CD4-positive, alpha-beta T cell treated with Interferon gamma for 1 hour (primary cell): ENCODE results near the gene KAT6B.
A peak's percentile ranks its signal among the peaks of the same experiment; 100 is the strongest.

Experiments used
- DNase-seq: peaks from one replicate; pipeline ENCODE4 v3.0.0-alpha.2; 2020

KAT6B gene

DNA sequence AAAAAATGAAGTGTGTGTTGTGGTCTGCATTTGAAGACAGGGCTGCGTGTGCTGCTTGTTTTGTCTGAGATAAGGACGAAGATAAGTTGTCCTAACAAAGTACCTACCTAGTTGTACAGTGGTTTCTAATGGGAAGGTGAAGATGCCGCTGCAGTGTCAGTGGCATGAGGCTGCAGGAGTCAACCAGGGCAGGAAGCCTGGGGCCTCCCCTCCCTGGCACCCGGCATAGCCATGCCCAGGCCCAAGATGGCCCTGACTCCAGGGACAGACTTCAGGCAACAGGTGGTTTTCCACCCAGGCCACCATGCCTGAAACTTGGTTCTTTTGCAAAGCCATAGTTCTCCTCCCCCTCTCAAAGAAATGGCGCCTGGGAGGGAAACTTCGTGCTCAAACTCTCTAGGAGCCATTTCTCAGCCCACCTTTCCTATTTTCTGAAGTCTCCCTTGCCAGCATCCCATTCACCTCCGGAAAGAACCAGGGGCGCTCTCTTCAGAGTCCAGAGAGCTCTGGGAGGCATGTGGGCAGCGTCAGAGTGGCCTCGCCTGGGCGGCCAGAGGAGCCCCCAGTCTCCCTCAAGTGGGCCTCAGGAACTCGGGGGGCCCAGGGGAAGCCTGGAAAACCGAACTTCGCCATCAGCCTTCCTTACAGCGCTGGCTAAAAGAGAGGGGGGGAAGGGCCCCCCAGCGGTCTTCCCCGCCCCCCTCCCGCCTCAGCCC is 2.1 kb upstream of the KAT6B start:
- DNase-seq: no peak

DNA sequence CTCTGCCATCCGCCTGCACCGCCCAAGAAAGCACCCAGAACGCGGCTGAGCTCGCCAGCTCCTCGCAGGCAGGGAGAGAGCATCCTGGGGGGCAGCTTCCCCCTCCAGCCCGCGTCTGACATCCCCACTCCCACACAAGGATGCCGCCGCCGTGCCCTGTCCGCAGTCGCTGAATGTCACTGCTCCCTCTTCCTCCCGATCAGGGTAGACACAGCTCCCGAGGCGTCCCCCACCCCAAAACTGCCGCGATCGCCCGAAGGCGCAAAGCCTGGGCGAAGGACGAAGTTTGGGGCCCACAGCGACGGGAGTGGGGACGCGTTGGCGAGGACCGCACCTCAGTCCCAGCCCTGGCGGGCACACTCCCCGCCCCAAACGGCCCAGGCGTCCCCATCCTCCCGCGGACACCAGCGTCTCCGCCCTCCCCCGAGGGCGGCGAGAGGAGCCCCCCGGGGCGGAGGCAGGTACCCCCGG is 1.5 kb upstream of the KAT6B start:
- DNase-seq: peak; percentile 11

DNA sequence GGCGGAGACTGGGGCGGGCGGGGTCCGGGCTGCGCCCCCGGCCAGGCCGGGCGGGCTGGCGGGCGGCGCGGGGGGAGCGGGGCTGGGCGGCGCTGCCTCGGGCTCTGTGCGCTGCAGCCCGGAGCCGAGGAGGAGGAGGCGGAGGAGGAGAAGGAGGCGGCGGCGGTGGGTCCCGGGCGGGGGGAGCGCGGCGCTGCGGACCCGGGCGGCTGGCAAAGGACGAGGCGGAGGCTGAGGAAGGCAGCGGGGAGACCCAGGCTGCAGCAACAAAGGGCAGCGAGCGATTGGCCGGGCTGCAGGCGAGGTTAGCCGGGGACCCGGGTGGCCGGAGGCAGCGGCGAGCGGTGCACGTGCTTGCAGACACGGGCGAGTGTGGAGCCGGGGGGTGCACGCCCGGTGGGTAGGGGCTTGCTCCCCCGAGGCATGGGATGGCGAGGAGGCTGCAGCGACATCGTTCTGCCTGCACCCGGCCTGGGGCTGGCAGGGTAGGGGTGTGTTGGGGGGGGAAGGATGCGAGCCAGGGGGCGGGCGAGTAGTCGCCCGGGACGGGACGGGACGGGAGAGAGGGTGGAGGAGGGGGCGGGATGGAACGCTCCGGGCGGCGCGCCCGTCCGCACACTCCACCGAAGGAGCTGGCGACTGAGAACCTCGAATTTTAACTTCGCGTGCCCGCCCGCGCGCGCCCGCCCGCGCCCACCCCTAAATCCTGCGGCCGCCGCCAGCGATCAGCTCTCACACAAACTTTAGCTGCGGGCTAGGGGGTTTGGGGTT is 844 bp upstream of the KAT6B start:
- peak; percentile 38 for DNase-seq

DNA sequence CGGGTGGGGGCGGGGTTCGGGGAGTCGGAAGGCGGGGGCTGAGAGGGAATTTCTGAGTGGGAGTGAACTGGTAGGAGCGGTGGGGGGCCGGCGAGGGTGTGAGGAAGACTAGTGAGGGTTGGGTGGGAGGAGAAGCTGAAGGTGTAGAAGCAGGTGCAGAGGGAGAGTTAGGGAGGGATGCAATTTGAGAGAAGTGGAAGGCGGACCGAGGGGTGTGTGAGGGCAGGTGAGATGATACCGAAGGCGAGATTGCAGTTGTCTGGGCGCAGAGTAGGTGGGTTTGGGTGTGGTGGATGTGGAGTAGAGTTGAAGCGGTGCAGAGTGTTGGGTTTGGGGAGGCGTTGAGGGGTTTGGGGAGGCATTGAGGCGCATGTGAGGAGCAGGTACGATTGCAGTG is 643 bp downstream of the KAT6B start:
- no peak for DNase-seq

DNA sequence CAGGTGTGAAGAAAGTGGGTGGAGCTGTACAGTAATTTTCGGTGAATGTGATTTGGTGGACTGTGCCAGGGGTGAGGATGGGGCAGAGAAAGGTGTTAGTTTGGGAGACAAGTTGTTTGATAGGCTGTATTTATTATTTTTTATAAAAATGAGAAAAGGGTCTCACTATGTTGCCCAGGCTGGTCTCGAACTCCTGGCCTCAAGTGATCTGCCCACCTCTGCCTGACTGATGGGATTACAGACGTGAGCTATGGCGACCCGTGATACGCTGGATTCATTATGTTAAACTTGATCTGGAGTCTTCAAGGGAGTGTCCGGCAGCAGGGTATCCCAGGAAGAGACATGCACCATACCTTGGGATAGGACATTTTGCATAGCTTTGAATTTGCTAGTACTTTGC is 1.3 kb downstream of the KAT6B start:
- no peak for DNase-seq

DNA sequence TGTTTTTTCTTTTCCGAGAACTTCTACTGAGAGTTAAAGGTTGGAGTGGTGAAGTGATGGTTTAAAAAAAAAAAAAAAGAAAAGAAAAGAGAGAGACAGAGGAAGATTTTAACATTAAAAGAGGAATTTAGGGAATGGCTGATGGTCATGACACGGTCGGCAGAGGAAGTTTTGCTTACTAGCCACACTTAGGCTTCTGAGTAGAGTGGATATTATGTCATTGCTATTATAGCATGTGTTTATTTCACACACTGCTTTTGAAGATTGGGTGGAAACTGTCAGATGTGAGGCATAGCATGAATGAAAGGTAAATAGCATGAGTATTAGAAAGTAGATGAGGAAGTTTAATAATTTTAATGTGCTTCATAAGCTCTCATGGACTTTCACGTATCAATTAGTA is 2.5 kb downstream of the KAT6B start:
- DNase-seq: no peak

DNA sequence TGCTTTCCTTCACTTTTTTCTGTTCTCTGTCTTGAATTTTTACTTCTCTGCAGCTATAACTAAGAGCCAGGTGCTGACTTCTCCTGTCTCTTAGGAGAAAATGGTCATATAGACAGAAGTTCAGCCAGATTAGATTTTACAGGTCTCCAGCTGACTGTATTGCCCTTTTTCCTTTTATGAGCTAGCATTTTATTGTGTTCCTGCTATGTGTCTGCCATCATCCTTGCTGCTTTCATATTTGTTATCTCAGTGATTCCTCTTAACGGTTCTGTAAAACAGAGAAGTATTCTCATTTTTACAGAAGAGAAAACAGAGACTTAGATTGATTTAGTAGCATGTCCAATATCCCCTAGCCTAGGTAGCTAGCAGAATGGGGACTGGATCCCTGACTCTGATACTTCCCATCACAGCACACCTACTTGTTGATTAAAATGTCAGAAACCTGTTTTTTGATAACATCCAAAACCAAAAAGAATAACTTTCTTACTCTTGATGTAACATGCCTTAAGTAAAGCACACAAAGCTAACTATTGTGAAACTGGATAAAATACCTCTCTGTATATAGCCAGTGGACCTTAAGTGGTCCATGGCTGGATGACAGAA is 5.2 kb downstream of the KAT6B start:
- DNase-seq: no peak

DNA sequence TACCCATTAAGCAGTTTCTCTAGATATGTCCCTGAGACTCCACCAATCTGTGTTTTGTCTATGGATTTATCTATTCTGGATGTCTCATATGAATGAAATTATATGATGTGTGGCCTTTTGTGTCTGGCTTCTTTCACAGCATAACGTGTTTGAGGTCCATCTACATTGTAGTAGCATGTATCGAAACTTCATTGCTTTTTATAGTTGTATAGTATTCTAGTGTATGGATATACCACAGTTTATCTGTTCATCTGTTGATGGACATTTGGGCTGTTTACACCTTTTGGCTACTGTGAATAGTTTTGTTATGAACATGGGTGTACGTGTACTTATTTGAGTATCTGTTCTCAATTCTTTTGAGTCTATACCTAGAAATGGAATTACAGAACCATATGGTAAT is 9.6 kb downstream of the KAT6B start:
- no peak for DNase-seq

DNA sequence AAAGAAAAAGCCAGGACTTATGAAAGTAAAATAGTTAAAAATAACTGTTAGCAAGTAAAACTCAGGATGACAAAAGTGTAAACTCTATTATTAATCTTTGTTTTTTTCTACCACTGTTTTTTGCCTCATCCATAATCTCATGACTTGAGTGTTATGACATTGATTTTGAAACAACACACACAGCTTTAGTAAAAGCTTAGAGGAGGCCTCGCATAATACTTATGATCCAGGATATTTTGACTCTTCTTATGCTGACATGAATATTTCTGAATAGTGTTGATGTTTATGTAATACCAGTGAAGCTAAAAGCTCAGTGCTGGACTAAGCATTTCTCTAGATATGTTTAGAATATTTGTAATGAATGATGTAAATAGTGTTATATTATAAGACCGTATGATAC is 10.5 kb downstream of the KAT6B start:
- DNase-seq: no peak

DNA sequence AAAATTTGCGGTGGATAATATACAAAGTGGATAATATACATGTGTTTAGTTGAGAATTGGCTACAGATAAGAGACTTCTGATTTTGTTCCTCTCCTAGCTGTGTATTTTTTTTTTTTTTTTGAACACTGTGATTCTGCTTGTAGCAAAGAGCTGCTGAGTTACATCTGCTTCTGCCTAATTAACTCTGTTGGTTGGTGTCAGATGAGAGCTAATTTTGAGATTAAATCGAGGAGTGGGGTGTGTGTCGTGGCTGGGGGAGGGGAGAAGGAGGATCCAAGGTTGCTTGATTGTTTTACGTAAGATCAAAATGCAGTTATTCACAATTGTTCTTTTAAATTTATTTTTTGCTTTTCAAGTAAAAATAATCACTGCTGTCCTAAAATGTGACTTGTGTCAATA is 11.3 kb downstream of the KAT6B start:
- no peak for DNase-seq

DNA sequence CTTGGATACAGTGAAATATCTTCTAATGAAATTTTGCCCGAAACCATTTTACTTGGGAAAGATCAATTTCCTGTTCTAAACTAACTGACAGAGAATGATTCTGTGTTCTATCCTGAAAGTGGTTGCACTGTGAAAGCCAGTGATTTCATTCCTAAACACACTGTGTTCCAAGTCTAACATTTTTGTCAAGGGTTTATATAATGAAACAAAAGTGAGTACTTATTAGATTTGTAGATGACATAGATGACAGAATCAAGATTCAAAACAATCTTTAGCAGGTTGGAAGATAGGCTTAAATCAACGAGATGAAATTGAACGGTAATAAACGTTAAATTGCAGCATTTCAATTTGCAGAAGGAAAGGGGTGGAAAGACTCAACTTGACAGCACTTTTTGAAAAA is 13.3 kb downstream of the KAT6B start:
- no peak for DNase-seq

DNA sequence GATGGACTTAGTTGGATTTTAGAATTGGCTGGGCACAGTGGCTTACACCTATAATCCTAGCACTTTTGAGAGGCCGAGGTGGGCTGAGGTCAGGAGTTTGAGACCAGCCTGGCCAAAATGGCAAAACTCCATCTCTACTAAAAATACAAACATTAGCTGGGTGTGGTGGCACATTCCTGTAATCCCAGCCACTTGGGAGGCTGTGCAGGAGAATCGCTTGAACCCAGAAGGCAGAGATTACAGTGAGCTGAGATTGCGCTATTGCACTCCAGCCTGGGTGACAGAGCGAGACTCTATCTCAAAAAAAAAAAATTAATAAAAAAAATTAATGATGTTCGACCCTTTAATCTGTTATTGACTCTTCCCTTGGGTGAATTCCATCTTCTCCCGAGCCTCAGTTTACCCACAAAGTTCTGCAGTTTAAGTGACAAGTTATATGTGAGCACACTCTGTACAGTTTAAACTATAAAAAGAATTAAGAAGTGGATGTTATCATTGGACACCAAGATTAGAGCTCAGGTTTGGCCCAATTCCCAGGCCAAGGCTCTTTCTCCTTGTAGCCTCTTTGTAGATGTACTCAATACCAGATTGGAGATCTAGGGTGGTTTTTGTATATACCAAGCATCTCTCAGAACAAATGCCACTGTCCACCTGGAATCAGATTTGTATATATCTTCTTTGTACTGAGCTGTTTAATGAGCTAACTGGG is 15.0 kb downstream of the KAT6B start:
- DNase-seq: no peak

DNA sequence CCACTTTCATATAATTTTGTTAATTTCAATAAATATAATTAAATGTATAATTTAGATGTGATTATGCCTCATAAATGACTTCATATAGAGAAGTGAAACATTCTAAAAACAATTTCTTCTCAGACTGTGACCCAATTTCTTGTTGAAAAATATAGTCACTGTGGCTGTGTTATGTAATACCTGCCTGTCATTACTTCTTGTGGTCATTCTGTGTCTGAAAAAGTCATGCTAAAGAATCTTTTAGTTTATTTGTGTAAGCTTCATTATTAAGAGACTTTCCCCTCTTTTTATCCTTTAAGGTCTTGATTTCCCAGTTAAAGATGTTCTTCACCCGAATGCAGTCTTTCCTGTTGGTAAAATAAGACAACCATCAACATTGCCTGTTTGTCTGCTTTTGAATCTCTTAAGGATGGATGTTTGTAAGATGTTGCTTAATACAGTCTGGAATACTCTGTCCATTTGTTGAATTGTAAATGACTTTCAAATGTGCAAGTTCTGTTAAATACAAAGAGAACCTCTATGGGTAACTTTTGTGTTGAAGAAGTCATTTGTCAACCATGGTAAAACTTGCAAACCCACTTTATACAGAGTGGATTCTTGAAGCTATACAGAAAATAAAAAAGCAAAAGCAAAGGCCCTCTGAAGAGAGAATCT is 16.0 kb downstream of the KAT6B start:
- DNase-seq: no peak

DNA sequence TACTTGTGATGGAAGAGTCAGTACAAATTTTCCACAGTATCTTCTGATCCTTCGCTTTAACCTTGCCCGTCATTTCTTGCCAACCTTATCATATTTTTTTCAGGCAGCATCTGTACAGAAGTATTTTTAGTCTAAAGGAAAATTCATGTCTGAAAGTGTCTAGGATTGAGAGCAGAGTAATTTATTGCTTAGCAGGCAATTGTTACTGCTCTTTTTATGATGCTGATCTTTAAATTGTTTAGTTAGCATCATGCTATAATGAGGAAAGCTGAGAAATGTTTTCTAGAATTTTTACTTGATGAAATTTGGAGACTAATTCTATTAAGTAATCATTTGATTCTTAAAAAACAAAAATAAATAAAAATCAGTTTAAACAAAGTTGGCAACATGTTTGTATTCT is 20.6 kb downstream of the KAT6B start:
- DNase-seq: no peak

DNA sequence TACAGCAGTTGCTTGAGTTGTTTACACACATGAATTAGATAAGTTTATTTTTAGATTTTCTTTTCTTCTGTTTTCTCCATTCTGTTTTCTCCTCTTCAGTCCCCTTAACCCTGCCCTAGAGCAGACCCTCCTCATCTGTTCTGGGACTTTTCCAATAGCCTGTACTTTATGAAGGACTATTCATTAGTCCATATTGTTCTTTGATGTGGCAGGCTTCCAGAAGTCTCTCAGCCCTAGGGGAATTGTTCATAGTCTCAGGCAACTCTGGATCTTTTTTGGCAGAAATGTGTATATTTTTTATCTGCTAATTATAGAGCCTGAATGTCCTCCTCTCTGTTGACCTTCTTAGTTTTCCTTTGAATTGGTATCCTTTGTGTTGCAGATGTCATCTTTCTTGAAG is 25.4 kb downstream of the KAT6B start:
- no peak for DNase-seq

DNA sequence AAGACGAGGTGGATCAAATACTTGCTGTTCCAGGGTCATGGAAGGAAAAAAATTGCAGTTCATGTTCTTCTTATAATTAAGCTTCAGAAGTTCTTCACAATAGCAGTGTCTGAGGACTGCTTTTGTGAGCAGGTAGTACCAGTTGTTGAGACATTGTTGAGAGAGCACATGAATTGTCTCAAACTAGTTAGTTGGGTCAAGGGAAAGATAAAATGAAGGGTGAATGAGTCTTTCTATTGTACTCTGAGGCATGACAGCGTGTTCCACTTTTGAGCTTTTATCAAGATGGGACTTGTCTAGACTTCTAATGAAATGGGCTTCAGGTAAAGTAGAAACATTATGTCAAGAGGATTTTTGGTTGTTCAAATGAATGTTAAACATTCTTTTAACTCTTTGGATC is 26.0 kb downstream of the KAT6B start:
- DNase-seq: no peak

DNA sequence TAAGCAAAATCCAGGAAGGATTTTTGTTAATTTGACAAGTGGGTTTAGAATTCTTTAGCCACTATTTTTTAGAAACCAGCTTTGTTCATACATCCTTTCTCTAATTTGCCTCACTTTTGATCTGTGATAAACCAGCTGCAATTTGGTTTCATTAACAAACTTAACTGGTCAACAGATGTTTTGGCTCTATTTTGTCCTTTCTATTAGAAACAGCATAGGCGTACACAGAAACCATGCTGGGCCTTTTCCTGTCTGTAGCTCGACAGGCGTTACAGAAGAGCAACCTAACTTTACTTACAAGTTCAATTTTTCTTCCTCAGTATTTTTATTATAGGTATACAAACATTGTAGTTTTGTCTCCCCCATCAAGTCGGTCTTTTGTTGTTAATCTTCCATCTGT is 28.2 kb downstream of the KAT6B start:
- no peak for DNase-seq

DNA sequence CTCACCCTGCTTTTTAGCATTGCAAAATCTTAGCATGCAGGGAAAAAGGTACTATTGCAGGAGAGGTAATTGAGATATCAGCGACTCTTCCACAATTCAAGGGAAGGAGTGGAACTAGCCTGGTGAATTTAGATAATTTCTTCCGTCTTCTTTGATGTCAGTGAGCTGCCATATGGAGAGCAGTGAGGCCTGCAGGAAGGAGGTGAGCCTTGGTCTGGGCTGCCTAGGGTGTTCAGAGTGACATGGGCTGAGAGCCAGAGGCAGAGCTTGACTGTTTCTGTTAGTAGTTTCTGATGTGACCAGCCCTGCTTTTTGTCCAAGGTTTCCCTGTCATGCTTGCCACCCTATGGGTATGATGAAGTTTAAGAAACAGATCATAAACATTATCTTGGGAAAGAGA is 28.6 kb downstream of the KAT6B start:
- DNase-seq: no peak

DNA sequence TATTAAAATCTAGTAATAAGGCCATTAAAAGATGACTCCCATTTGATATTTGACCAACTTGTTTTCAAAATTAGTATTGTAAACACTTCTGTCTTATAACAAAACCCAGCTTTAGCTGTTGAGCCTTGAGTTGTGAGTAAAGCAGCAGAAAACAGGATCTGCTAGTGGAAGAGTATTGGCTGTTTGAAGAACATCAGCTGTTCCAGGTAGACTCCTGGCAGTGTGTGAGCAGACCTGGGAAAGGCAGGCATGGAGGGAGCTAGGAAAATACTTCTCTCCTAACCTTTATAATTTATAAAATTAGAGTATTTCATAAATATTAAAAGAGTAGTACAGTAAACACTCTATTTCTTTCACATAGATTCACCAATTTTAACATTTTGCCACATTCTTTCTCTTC is 29.0 kb downstream of the KAT6B start:
- no peak for DNase-seq

DNA sequence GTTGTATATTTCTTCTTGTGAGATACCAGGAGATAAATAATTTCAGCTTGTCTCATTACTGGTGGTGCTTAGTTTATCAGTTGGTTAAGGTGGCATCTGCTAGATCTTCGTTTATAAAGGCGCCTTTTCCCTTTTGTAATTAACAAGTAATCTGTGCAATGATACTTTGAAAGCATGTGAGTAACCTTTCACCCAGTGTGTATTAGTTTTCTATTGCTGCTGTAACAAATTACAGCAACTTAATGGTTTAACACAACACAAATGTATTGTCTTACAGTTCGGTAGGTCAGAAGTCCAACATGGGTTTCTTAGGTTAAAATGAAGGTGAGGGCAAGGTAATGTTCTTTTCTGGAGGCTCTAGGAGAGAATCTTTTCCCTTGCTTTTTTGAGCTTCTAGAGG is 30.5 kb downstream of the KAT6B start:
- no peak for DNase-seq

DNA sequence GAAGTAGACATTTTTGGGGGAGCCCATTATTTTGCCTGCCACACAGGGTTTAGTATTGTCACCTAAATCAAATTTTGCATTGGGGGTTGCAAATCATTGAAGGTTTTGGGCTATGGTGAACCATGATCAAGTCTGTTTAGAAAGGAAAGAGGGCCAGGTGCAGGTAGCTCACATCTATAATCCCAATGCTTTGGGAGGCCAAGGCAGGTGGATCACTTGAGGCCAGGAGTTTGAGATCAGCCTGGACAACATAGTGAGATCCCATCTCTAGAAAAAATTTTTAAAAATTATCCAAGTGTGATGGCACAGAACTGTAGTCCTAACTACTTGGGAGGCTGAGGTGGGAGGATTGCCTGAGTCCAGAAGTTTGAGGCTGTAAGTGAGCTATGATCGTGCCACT is 31.2 kb downstream of the KAT6B start:
- no peak for DNase-seq

DNA sequence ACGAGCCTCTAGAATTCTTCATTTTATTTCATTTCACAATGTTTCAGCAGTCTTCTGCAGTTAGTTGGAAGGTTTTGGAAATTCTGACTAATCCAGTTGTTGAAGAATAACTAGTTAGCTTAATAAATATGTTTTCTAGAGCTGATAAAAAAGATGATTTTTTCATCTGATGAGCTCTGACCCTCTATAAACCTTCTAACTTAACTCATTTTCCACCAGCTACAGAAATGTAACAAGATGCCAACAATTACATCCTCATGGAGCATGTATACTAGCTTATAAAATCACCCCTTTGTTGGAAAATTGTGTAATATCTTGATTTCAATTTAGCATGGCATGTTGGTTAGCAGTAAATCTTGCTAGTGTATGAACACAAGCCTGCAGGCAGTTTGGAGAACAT is 33.1 kb downstream of the KAT6B start:
- no peak for DNase-seq

DNA sequence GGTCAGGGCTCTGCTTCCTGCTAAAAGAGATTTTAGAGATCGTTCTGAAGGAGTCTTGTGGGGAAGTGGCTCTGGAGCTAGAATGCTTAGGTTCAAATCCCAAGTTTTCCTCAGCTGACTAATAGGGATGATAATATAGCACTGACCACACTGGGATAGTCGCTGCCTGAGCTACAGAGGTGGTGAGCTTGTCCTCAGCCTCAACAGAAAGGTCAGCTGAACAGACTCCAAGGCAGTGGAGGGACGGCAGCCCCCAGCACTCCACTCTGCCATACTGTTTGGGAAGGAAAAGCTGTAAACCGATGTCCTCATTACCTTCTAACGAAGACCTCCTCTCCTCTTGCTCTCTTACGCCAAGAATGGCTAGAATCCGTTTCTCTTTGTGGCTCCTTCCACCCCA is 36.2 kb downstream of the KAT6B start:
- no peak for DNase-seq
